ENCODE measurements around the gene PCK2.

PCK2 gene

DNA sequence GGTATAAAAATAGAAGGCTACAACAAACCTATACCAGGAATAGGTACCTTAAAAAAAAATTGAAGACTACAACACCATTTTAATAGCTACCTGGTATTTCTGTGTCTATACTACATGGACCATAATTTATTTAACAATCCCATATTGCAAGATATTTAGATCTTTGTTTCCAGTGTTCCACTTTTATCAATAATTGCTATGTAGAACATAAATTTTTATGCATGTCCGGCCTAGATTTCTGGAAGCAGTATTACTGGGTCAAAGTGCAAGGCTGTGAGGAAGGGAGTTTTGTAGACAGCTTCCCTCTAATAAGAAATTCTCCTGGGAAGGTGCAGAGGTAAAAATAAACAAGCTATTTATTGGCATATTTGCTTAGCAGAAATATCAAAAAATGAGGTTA lies 16.4 kb downstream of the PCK2 start:
- intact Hi-C loops (cut with DNase I), result no loop called here
- no peak for DNase-seq

DNA sequence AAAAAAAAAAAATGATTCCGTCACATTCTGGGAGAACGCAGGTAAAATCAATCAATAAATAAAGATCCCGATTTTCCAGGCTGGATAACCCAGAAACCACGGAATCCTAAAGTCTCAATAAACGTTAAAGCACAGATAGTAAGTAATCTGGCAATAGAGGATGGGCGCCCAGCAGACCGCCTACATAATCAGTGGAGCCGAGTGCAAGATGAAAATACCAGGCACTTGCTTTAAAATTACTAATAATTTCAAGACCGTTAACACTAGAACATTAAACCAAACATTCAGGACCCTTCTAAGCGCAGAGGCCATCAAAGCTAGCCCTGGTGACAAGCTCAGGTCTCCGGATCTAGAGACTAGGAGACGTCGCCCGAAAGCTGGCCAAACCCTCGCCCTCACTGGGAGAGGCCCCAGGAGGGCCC lies 19.3 kb downstream of the PCK2 start:
- DNase-seq, result peak in 1 of 10 donors; percentile 55
- intact Hi-C loops (cut with DNase I), result no loop called here

DNA sequence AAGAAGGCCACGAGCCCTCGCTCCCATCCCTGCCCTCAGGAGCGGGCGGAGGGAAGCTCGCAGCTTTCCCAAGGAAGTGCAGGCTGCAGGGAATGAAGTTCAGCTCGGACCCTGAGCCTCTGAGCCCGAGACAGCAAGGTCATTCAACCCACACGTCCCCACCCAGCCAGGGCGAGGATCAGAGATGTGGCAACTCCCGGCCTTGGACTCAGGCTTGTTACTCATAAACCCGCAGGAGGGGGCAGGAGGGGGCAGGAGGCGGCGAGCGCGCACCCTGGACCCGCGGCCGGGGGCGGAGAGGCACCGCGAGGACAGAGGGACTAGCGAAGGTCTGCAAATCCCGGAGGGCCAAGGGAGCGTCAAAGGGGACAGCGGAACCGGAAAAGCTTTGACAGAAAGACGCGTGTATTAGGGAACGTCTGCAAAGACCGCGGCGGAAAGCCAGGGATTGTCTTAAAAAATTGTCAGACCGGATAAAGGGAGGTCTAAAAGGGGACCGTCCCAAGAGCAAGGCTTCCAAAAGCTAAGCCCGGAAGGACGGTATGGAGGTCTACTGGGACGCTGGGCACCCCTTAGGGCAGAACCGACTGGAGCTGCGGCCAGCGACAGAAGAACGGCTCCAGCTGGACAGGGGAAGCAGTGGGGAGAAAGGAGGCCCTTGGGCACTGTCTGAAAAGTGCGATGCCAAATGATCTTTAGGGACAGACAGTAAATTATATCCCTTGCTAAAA lies 19.9 kb downstream of the PCK2 start:
- intact Hi-C loops (cut with DNase I), result loop anchor here (1.0 to 2.0 kb wide), 3 partner anchors 27 to 47 kb away; partner anchors contain the start of genes EMC9, IRF9 and RNF31
- DNase-seq, result peak; percentile 63 to 96 (median 79)

DNA sequence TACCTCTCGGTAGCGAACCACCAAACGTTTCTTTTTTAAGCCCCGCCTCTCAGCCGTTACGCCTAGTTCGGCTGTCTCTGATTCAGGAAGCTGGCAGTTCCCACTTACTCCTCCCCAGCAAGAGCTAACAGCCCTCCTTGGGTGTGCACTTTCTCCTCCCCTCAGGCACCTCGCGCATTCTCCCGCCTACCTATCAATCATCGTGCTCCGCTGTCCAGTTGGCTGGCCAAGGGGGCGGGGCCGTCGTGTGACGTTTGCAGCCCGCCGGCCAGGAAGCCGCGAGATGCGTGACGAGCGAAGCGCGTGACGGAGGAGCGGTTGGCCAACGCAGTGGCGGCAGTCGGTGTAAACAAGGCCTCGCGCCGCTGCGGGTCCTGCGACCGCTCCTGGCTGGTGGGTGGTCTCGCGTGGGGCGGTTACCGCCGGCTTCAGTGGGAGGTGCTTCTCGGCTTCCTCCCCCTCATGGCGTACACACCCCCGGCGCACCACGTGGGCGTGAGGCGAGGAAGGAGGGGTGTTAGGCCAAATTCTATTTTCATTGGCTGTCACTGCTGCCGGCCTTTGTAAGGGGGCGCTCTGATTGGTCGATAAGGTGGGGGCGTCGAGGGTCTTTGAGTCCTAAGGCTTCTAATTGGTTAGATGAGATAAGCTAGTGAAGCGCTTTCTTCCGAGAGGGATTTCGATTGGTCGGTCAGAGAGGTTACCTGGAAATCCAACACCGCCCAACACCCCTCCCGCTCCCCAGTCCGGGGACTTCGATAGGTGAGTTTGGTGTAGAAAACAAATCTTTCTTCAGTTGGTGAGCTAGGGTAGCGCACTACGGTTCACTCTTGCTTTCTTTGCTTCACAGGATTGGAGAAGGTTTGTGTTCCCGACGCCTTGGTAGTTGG lies 20.7 kb downstream of the PCK2 start, which contains the start of the genes DCAF11 and NRL:
DCAF11 (plus strand) TSS at position 246 of the 890 bp plus-strand sequence. CDS start 818 bp downstream, outside the sequence.
NRL (minus strand) TSS at position 418 of the 890 bp plus-strand sequence. CDS start 32,101 bp downstream, outside the sequence.
- intact Hi-C loops (cut with DNase I), result loop anchor here (1.0 to 2.0 kb wide), 3 partner anchors 26 to 47 kb away; partner anchors contain the start of genes EMC9, IRF9 and RNF31
- DNase-seq, result peak; percentile 96 to 100 (median 97)

DNA sequence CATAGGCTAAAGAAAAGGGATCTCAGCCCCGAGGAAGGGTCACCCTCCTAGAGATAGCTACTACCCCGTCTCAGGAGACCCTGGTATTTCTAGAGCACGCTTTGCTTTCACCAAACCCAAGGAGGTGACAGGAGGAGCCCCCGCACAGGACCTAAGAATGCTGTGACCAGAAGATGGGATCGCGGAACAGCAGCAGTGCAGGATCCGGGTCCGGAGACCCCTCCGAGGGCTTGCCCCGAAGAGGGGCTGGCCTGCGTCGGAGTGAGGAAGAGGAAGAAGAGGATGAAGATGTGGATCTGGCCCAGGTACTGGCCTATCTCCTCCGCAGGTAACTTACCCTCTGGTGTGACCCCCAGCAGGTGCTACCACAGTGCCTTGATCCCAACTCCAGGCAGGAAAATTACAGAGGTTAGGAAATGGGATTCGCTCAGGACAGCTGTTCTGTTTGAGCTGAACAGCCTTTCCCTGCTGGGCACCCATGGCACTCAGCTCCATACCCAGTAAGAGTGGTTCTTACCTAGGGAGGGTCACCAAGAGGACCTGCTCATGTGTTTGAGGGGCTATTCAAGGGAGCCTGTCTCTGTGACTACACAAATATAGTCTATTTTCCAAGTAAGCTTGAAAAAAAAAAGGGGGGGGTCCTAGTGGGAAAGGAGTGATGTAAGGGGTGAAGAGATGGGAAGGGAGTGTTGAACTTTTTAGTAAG lies 21.5 kb downstream of the PCK2 start:
- intact Hi-C loops (cut with DNase I), result loop anchor here (2.0 kb wide), 1 partner anchor 25 kb away; the partner anchor contains the start of gene EMC9
- peak in 2 of 10 donors; percentile 64 to 76 for DNase-seq

DNA sequence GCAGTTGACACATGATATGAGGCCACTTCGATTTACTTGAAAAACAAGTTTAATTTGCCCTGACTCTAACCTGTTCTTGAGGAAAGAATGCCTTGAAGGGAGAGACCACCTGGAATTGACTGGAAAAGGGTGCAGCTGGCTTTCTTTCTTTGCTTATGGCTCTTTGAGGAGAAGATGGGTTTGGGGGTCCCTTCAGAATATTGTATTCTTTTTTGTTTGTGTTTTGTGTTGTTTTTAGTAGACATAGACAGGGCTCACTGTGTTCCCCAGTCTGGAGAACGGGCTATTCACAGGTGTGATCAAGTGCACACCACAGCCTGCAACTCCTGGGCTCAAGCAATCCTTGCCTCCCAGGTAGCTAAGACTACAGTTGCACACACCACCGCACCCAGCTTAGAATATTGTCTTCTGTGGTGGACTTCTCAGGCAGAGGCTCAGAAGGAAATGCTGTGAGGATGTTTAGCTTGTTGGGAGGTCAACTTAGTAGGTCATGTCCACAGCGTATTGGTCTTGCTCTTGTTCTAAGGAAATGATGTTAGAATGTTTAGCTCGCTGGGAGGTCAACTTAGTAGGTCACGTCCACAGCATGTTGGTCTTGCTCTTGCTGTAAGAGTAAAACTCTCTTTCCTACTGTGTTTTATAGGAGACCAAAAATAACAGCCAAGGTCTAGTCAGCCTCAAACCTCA lies 22.2 kb downstream of the PCK2 start:
- peak in 1 of 10 donors; percentile 7 for DNase-seq
- intact Hi-C loops (cut with DNase I), result no loop called here

DNA sequence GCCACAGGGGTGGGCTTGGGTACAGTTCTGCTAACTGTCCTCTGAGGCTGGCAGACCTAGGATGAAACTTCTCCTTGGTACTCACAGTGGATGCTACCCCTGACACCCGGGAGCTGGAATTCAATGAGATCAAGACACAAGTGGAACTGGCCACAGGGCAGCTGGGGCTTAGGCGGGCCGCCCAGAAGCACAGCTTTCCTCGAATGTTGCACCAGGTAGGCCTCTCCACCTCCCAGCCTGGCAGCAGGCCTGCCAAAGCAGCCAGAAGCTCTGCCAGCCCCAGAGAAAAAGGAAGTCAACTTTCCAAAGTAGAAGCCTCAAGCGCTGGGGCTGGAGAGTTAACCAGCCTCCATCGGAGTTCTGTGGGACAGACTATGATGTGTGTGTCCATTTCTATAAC lies 23.1 kb downstream of the PCK2 start:
- intact Hi-C loops (cut with DNase I), result no loop called here
- peak in 2 of 10 donors; percentile 52 to 62 for DNase-seq

DNA sequence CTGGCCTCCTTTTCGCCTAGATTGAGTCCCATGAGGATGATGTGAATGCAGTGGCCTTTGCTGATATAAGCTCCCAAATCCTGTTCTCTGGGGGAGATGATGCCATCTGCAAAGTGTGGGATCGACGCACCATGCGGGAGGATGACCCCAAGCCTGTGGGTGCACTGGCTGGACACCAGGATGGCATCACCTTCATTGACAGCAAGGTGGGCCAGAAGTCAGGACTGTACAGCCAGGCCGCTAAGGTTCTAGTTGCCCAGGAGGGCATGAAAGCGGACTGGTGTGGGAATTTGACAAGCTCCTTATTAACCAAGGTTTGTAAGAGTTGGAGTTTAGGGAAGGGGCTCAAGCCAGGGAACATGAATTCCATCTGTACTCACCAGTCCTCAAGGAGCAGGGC lies 25.6 kb downstream of the PCK2 start:
- intact Hi-C loops (cut with DNase I), result no loop called here
- DNase-seq, result peak in 3 of 10 donors; percentile 25 to 57 (median 33)

DNA sequence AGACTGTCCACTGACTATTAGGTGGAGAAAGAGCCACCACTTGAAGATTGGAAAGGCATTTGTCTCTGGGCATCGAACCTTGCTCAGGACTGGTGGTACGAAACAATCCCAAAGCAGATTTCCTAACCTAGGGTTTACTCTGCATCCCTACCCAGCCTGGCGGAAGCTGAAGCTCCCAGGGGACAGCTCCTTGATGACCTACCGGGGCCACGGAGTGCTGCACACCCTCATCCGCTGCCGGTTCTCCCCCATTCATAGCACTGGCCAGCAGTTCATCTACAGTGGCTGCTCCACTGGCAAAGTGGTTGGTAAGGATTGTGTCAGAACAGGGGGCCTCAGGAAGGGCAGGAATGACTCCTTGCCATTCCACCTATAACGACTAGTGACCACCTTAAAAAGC lies 27.1 kb downstream of the PCK2 start:
- DNase-seq, result peak in 2 of 10 donors; percentile 8 to 57
- intact Hi-C loops (cut with DNase I), result no loop called here

DNA sequence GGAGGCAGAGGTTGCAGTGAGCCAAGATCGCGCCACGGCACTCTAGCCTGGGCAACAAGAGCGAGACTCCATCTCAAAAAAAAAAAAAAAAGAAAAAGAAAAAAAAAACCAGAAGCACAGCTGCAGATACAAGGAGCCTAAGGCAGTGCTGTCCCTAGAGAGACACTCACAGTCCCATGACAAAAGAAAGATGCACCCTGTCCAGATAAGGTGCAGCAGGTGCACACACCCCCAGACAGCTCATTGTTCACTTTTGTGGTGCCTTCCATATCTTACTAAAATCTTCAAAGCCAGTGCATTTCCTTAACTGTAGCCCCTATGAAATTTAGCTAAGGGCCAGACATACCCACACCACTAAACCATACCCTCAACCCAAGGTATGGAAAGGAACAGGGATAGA lies 28.3 kb downstream of the PCK2 start:
- DNase-seq, result no peak
- intact Hi-C loops (cut with DNase I), result no loop called here

DNA sequence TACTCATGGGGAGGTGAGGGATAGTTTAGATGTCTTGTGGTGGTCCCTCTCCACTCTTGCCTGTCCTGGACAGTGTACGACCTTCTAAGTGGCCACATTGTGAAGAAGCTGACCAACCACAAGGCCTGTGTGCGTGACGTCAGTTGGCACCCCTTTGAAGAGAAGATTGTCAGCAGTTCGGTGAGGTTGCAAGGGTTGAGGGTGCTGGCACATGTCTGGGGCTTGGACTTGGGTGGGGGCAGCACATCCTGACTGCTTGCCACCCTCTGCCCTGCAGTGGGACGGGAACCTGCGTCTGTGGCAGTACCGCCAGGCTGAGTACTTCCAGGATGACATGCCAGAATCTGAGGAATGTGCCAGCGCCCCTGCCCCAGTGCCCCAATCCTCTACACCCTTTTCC lies 28.8 kb downstream of the PCK2 start:
- DNase-seq, result peak in 1 of 10 donors; percentile 14
- intact Hi-C loops (cut with DNase I), result no loop called here

DNA sequence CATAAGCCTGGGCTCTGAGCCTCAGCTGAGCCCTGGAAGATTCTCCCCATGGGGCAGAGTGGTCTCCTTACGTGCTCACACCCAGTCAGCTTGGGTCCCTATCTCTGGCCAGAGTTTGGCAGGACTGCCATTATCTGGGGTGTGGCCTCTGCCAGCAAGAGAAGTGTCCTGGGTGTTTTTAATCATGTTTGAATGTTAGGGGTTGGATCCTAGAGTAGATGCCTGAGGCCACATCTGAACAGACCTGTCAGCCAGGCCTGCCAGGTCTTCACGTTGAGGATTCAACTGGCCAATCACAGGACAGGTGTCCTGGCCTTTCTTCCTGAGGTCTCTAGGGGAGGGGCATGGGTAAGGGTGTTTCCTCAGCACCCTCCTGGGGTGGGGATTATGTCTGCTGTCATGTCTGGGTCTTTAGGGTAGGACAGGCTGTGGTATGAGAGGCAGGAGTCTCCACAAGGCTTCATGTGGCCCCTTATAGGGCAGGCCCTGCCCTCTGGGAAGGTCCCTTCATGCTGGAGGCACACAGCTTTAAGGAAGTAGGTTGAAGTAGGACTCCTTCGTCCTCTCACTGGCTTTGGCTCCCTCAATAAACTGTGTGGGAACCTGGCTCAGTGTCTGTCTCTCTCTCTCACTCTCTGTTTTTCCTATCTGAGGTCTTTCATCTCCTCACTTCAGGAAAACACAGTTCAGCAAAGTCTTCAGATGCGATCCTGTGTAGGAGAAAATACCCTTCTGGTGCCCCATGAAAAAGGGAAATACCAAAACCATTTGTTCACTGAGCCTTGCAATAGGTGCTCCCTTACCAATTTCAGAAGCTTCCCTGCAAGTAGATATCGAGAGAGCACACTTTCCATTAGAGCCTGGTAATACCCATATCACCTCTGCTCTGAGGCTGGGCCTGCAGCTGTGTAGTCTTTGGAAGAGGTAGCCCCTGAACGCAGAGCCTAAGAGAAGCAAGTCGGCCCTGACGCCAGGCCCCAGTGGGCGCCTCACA lies 29.6 kb downstream of the PCK2 start:
- intact Hi-C loops (cut with DNase I), result no loop called here

DNA sequence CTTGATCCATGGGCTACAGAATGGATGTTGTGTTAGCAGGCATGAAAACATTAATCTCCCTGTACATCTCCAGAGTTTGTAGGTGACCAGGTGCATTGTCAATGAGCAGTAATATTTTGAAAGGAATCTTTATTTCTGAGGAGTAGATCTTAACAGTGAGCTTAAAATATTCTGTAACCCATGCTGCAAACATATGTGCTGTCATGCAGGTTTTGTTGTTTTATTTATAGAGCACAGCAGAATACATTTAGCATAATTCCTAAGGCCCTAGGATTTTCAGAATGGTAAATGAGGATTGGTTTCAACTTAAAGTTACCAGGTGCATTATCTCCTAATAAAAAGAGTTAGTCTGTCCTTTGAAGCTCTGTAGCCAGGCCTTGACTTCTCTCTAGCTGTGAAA lies 32.8 kb downstream of the PCK2 start:
- DNase-seq, result no peak

More for the DNA sequence above, 29.6 kb downstream of the PCK2 start:
- peak in 1 of 10 donors; percentile 18 for DNase-seq

DNA sequence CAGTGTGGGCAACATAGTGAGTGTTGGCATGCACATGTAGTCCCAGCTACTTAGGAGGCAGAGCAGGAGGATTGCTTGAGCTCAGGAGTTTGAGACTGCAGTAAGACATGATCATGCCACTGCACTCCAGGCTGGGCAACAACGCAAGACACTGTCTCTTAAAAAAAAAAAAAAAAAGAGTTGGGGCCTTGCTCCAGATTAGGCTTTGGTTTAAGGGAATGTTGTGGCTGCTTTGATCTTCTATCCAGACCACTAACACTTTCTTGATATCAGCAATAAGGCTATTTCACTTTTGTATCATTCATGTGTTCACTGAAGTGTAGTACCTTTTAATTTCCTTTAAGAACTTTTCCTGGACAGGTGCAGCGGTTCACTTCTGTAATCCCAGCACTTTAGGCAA lies 33.6 kb downstream of the PCK2 start:
- DNase-seq, result no peak
- intact Hi-C loops (cut with DNase I), result no loop called here

More for the DNA sequence above, 32.8 kb downstream of the PCK2 start:
- intact Hi-C loops (cut with DNase I), result no loop called here

DNA sequence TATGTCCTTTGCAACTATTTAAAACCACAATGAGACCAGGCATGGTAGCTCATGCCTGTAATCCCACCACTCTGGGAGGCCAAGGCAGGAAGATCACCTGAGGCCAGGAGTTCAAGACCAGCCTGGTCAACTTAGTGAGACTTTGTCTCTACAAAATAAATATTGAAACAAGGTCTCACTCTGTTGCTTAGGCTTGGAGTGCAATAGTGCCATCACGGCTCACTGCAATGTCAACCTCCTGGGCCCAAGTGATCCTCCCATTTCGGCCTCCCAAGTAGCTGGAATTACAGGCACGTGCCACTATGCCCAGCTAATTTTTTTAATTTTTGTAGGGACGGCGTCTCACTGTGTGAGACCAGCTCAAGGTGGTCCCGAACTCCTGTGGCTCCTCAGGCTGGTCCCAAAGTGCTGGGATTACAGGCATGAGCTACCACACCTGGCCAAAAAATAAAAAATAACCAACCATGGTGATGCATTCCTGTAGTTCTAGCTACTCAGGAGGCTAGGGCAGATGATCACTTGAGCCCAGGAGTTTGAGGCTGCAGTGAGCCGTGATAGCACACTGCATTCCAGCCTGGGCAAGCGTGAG lies 35.4 kb downstream of the PCK2 start:
- DNase-seq, result peak in 1 of 10 donors; percentile 14
- intact Hi-C loops (cut with DNase I), result no loop called here

DNA sequence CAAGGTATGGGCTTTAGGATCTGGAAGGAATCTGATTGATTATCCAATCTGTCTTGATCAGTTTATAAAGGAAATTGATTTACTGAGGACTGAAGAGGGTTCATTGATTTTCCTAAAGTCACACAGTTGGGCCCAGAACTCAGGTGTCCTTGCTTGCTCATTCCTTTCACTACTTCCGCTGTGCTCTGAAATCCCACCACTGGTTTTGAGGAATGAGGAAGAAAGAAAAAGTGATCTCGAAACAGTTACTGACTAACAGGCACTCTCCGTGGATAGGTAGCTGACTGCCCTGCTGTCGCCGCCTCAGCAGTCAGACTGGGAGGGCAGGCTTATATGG lies 36.2 kb downstream of the PCK2 start, which contains the start of gene FITM1:
FITM1 (plus strand) TSS at position 280 of the 337 bp plus-strand sequence. CDS start 905 bp downstream, outside the sequence.
- intact Hi-C loops (cut with DNase I), result no loop called here
- DNase-seq, result peak in 1 of 10 donors; percentile 38

DNA sequence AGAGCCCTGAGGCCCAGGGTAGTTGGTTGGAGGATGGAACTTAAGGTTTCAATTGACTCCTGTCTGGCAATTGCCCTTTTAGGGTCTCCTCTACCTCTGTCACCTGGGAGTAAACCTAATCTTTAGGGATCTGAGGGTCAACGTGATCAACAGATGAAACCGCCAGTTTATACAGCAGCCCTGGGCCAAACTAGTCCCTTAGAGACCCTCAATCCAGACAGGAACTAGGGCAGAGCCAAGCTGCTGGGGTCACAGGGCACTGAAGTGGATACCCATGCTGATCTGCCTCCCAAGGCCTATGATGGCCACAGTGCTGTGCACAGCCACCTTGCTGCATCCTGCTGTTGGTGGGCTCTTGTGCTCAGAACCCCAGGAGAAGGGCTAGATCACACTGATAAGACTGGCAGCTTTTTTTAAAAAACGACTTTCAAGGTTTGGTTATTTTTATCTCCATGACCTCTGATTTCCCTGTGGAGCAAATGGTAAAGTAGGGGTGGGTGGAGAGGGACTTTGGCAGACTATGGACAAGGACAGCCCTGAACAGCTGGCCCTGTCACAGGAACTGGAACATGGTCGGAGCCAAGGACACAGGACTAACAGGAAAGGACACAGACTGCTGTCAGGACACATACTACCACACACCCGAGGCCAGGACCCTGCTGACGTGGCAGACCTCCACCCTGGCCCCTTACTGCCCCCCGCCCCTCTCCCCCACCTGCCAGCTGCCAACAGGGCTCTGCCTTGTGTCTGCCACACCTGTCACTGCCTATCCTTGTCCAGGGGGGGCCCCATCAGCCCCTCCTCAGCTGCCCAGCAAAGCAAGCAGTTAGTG lies 36.8 kb downstream of the PCK2 start:
- peak in 1 of 10 donors; percentile 45 for DNase-seq
- intact Hi-C loops (cut with DNase I), result no loop called here
